Activated CD8-positive, alpha-beta memory T cell treated with anti-CD3 and anti-CD28 coated beads, Interleukin-2, amount 50 U/mL, for 24 hours (primary cell): ENCODE data around the gene CCDC85A.

Experiments
- DNase-seq: peaks from one replicate; pipeline ENCODE4 v3.0.0-alpha.2; 2020; ENCODE audit errors: extremely low read depth

CCDC85A gene

GRCh38 chr2:56364902-56365301 is 181.1 kb downstream of the CCDC85A start:
- no peak for DNase-seq

GRCh38 chr2:56369316-56369715 is 185.5 kb downstream of the CCDC85A start:
- DNase-seq = no peak

DNA sequence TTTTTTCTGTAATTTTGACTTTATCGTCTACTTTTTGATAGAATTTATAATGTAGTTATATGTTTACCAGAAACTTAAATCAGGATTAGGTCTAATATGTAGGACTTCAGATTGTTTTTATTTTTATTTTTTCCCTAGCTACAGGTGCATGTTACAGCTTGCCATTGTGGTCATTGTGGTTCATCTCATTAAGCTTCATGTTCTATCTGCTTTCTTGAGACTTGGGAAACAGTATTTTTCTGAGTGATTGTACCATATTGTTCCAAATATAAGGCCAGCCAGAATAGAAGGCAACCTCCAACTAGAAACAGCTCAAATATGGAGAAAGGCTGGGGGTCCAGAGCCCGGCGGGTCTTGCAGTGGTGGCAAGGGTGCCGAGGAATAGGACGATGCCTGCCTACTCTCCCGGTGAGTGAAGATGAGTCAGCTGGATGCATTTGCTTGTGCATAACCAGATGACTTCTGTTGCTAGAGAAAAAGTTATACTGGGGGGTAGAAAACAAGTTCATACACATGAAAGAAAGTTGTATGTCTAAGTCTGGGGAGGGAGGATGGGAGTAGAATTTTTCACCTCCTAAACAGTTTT is 188.4 kb downstream of the CCDC85A start:
- no peak for DNase-seq

DNA sequence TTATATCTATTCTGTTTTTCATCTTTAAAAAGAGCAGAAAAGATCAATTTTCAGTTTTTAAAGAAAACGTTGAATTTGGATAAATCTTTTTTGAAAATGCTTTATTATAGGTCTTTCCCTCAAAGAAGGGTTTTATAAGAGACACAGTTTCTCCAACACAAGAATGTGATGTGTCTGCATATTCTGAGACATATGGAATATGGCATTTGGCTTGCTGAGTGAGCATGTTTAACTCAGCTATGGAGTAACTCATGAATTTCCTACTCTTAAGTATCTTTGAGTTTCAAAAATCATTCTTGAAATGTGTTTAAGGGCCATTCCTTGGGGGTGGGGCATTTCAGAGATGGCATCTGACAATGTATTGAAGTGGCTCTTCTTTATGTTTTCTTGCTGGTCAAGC is 191.5 kb downstream of the CCDC85A start:
- DNase-seq = no peak

DNA sequence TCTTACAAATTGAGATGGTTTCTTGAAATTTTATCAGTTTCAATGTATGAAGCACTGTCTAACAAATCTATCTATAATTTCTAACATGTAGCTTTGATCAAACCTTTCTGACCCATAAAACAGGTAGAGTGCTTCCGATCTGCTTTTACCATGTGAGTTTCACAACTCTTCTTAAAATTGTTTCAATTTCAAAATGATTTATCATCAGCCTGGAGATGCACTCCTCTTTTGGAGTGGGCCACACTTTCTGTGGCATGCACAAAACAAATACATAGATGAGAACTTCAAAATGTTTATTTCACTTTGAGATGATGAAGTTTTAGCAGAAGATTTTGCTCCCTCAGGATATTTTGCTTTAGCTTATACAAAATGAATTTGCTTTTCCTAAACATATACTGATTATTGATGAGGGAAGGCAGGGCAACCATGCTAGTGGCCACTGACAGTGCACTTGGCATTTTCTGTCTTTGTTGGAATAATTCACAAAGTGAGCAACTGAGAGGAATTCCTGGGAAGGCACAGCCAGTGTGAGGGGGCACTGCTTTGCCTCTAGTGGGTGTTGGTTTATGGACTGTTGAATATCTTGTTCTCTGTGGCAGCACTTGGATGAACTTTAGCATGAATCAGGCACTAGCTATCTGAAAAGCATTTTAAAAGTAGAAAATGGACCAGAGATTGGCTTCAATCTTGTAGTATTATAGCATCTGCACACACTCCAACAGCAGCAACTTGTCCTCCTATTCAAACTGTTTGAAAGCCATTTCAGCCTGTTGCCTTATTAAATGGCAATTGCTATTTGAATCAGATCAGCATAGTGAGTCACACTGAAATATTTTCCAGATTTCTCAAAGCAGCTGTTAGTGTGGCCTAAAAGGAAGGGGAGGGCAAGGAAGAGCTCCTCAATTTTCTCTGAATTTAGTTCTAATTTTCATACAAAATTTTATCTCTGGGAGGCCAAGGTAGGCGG is 193.2 kb downstream of the CCDC85A start:
- no peak for DNase-seq

GRCh38 chr2:56379066-56379465 is 195.3 kb downstream of the CCDC85A start:
- DNase-seq = no peak

- DNase-seq = no peak
Measured at GRCh38 chr2:56380861-56381260, 197.1 kb downstream of the CCDC85A start.

- no peak for DNase-seq
Measured at GRCh38 chr2:56382466-56382865, 198.7 kb downstream of the CCDC85A start.

DNA sequence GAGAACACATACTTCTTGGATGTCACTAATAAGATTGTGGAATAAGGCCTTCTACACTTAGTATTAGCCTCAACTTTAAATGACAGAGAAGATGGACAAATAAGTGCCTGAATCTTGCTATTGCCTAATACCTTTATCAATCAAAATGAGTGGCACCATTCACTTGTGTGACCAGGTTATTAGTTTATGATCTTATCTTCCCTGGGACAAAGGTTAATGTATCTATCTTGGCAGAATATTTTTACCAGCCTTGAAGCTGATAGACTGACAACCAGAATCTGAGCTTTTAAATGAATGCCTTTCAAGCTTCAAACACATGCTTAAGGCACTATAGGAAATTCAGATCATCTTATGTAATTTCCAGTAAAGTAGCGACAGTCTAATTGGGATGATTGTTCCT is 202.9 kb downstream of the CCDC85A start:
- DNase-seq = no peak

DNA sequence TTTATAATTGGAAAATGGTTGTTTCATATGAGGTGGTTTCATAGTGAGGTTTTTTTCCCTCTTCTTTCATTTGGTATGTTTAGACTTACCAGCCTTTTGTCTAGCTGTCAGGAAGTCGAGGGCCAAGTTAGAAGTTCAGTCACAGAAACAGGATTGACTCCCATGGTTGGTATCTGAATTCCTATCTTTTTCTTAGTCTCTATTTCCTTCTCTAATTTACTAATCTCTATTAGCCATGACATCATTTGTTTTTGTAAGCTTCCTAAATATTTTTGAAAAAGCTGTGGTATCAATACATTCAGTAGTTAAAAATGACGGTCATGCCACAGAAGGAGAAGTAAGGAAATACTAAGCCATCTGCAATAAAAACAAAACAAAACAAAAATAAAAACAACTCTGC is 206.9 kb downstream of the CCDC85A start:
- DNase-seq = no peak

- DNase-seq = no peak
Measured at GRCh38 chr2:56410140-56410539, 226.3 kb downstream of the CCDC85A start.

- DNase-seq = no peak
Measured at GRCh38 chr2:56416500-56417176, 232.8 kb downstream of the CCDC85A start.
